Urothelium cell line (cell line): ENCODE measurements around the gene DCN.

Experiments
- DNase-seq: peaks from one replicate; pipeline ENCODE4 v3.0.0; 2011; ENCODE audit warnings: low spot score, mixed read lengths
- FAIRE-seq: peaks from 2 replicates; lab custom pipeline; 2011; peaks lifted over from hg19 to GRCh38; lab: Jason Lieb, UNC

Gene DCN

GRCh38 chr12:91188778-91189177 is 6.2 kb upstream of the DCN start:
- no peak for DNase-seq
- FAIRE-seq: no peak

GRCh38 chr12:91186156-91186555 is 3.5 kb upstream of the DCN start:
- FAIRE-seq (no peak), DNase-seq (no peak)

- FAIRE-seq: no peak
- DNase-seq: no peak
Measured at GRCh38 chr12:91185421-91185820, 2.8 kb upstream of the DCN start.

GRCh38 chr12:91183551-91183950 is 934 bp upstream of the DCN start:
- DNase-seq (no peak), FAIRE-seq (no peak)

- DNase-seq (no peak), FAIRE-seq (no peak)
Measured at GRCh38 chr12:91180582-91181395, 1.8 kb downstream of the DCN start.

- DNase-seq (no peak), FAIRE-seq (no peak)
Measured at GRCh38 chr12:91179966-91180561, 2.6 kb downstream of the DCN start.

GRCh38 chr12:91179315-91179714 is 3.3 kb downstream of the DCN start:
- FAIRE-seq: no peak
- DNase-seq: no peak

GRCh38 chr12:91178781-91179180 is 3.8 kb downstream of the DCN start:
- no peak for DNase-seq
- no peak for FAIRE-seq

GRCh38 chr12:91178139-91178561 is 4.5 kb downstream of the DCN start:
- no peak for FAIRE-seq
- DNase-seq: peak; percentile 2

- no peak for FAIRE-seq
- DNase-seq: no peak
Measured at GRCh38 chr12:91177381-91177780, 5.2 kb downstream of the DCN start.

- DNase-seq: no peak
- no peak for FAIRE-seq
Measured at GRCh38 chr12:91176915-91177314, 5.7 kb downstream of the DCN start.

- DNase-seq: no peak
- FAIRE-seq: no peak
Measured at GRCh38 chr12:91176358-91176757, 6.3 kb downstream of the DCN start.

GRCh38 chr12:91173124-91173523 is 9.5 kb downstream of the DCN start:
- FAIRE-seq: no peak
- no peak for DNase-seq

GRCh38 chr12:91172096-91172495 is 10.5 kb downstream of the DCN start:
- FAIRE-seq: no peak

GRCh38 chr12:91171476-91171875 is 11.1 kb downstream of the DCN start:
- FAIRE-seq (no peak), DNase-seq (no peak)

More at GRCh38 chr12:91172096-91172495, 10.5 kb downstream of the DCN start:
- no peak for DNase-seq

GRCh38 chr12:91163116-91163515 is 19.5 kb downstream of the DCN start:
- no peak for FAIRE-seq
- no peak for DNase-seq

- FAIRE-seq (no peak), DNase-seq (no peak)
Measured at GRCh38 chr12:91161009-91161408, 21.6 kb downstream of the DCN start.

GRCh38 chr12:91155990-91156389 is 26.6 kb downstream of the DCN start:
- FAIRE-seq (no peak), DNase-seq (no peak)

- DNase-seq (no peak), FAIRE-seq (no peak)
Measured at GRCh38 chr12:91154131-91154530, 28.5 kb downstream of the DCN start.

GRCh38 chr12:91144053-91144452 is 38.6 kb downstream of the DCN start:
- DNase-seq (no peak), FAIRE-seq (no peak)

GRCh38 chr12:91143206-91143605 is 39.4 kb downstream of the DCN start:
- DNase-seq (no peak), FAIRE-seq (no peak)

- DNase-seq (no peak), FAIRE-seq (no peak)
Measured at GRCh38 chr12:91142221-91142631, 40.4 kb downstream of the DCN start.
